Measurements from ENCODE around the gene RPS27L.
"Not testable (repeated sequence)": the region's sequence is repeated elsewhere in the genome, so short reads cannot be mapped to it uniquely, and the experiment has no call there.

DNA sequence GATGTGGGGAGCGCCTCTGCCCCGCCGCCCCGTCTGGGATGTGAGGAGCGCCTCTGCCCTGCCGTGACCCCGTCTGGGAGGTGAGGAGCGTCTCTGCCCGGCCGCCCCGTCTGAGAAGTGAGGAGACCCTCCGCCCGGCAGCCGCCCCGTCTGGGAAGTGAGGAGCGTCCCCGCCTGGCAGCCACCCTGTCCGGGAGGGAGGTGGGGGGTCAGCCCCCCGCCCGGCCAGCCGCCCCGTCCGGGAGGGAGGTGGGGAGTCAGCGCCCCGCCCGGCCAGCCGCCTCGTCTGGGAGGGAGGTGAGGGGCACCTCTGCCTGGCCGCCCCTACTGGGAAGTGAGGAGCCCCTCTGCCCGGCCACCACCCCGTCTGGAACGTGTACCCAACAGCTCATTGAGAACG lies 58.4 kb downstream of the RPS27L start:
- TF ChIP-seq, protein P1, sequence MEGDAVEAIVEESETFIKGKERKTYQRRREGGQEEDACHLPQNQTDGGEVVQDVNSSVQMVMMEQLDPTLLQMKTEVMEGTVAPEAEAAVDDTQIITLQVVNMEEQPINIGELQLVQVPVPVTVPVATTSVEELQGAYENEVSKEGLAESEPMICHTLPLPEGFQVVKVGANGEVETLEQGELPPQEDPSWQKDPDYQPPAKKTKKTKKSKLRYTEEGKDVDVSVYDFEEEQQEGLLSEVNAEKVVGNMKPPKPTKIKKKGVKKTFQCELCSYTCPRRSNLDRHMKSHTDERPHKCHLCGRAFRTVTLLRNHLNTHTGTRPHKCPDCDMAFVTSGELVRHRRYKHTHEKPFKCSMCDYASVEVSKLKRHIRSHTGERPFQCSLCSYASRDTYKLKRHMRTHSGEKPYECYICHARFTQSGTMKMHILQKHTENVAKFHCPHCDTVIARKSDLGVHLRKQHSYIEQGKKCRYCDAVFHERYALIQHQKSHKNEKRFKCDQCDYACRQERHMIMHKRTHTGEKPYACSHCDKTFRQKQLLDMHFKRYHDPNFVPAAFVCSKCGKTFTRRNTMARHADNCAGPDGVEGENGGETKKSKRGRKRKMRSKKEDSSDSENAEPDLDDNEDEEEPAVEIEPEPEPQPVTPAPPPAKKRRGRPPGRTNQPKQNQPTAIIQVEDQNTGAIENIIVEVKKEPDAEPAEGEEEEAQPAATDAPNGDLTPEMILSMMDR (IDR thresholded peaks at IDR 0.05) = not testable (repeated sequence)
- not testable (repeated sequence) for TF ChIP-seq POLR2A (IDR thresholded peaks at IDR 0.05; ENCODE audit: low read depth); POLR2AphosphoS5 (IDR thresholded peaks at IDR 0.05); EP300 (IDR thresholded peaks at IDR 0.05)

All from esophagus muscularis mucosa (tissue), 4 donors.